Progenitor cell of endocrine pancreas (in vitro differentiated cells): ENCODE measurements around the gene DNAJB13. TPM values are rescaled to one million over a fixed set of nuclear protein-coding genes. Genes with fewer than 3 reads are reported as not detected.

Source experiments
- DNase-seq: peaks from one replicate; pipeline ENCODE4 v3.0.0; 2021; ENCODE audit warnings: low spot score; ENCODE audit not compliant: unreplicated experiment
- H3K27ac Mint-ChIP-seq: 2 replicates; pipeline ENCODE4 v1.8.0; 2021; ENCODE audit warnings: mild to moderate bottlenecking, moderate library complexity, mixed read lengths
- H3K27me3 Mint-ChIP-seq: 2 replicates; pipeline ENCODE4 v1.8.0; 2021; ENCODE audit warnings: mixed read lengths
- H3K36me3 Mint-ChIP-seq: 2 replicates; pipeline ENCODE4 v1.8.0; 2022; ENCODE audit warnings: mixed read lengths; ENCODE audit not compliant: insufficient read depth
- H3K4me1 Mint-ChIP-seq: 2 replicates; pipeline ENCODE4 v1.8.0; 2021; ENCODE audit warnings: low read depth, mixed read lengths
- H3K4me3 Mint-ChIP-seq: 2 replicates; pipeline ENCODE4 v1.8.0; 2021; ENCODE audit warnings: low read depth, mild to moderate bottlenecking, moderate library complexity, mixed read lengths
- H3K9me3 Mint-ChIP-seq: 2 replicates; pipeline ENCODE4 v1.8.0; 2021; ENCODE audit warnings: low read depth, mixed read lengths
- CTCF ChIP-seq: fragments of 200-600 bp; sonication (generic); IDR thresholded peaks from one replicate; pipeline ENCODE4 v1.5.0; 2021; ENCODE audit warnings: antibody characterized with exemption, mild to moderate bottlenecking; ENCODE audit not compliant: unreplicated experiment
- total RNA-seq: library from RNA; stranded (reverse); gene quantifications from 2 replicates; pipeline ENCODE4 v1.2.1, GENCODE V29; 2021

The DNAJB13 gene
- total RNA-seq, 1 donor from 2014 or later: 1.1 TPM

- Mint-ChIP-seq H3K9me3 (no peaks in the 10 kb centered on the region), H3K4me1 (no peaks in the 10 kb centered on the region), H3K27me3 (no peaks in the 10 kb centered on the region), H3K27ac (peak overlapping the region; percentile 13), H3K4me3 (no peak overlapping the region), H3K36me3 (peaks cover 14% of the 10 kb centered on the region)
- no peak for DNase-seq
- no peak for TF ChIP-seq CTCF
Measured at GRCh38 chr11:73972620-73973449, 22.0 kb downstream of the DNAJB13 start.

GRCh38 chr11:73974604-73975478 lies 24.0 kb downstream of the DNAJB13 start:
- Mint-ChIP-seq H3K27ac (no peak overlapping the region), H3K4me1 (peaks cover 3% of the 10 kb centered on the region), H3K4me3 (no peak overlapping the region), H3K36me3 (peaks cover 17% of the 10 kb centered on the region), H3K9me3 (no peaks in the 10 kb centered on the region), H3K27me3 (no peaks in the 10 kb centered on the region)
- no peak for TF ChIP-seq CTCF
- no peak for DNase-seq

GRCh38 chr11:73975479-73975757 lies 24.6 kb downstream of the DNAJB13 start:
- no peak overlapping the region for H3K27ac Mint-ChIP-seq
- no peak for DNase-seq
- no peaks in the 10 kb centered on the region for H3K9me3 Mint-ChIP-seq
- peaks cover 9% of the 10 kb centered on the region for H3K4me1 Mint-ChIP-seq
- no peak overlapping the region for H3K4me3 Mint-ChIP-seq
- H3K36me3 Mint-ChIP-seq: peaks cover 18% of the 10 kb centered on the region
- H3K27me3 Mint-ChIP-seq: no peaks in the 10 kb centered on the region
- TF ChIP-seq CTCF: no peak

GRCh38 chr11:73976451-73977151 lies 25.8 kb downstream of the DNAJB13 start:
- Mint-ChIP-seq H3K27me3 (no peaks in the 10 kb centered on the region), H3K27ac (no peak overlapping the region), H3K4me1 (peaks cover 19% of the 10 kb centered on the region), H3K36me3 (peaks cover 18% of the 10 kb centered on the region), H3K9me3 (no peaks in the 10 kb centered on the region), H3K4me3 (no peak overlapping the region)
- no peak for DNase-seq
- TF ChIP-seq CTCF: no peak
